SJSA1 (cell line): ENCODE results near the gene ADGRA1. TPM values are rescaled to one million over a fixed set of nuclear protein-coding genes. Genes with fewer than 3 reads are reported as not detected.

Source experiments
- DNase-seq, 2 experiments: peaks; one replicate each; pipeline ENCODE4 v3.0.0-alpha.2; 2015 to 2020; ENCODE audit warnings: low spot score in 2 of 2, low read depth in 1 of 2
- H3K27ac ChIP-seq: fragments of 250-450 bp; sonication (Bioruptor Pico); 2 replicates; pipeline ENCODE4 v1.5.1; 2020; ENCODE audit warnings: mild to moderate bottlenecking, moderate library complexity
- H3K27me3 ChIP-seq: fragments of 250-450 bp; sonication (Bioruptor Pico); replicated peaks from 2 replicates; pipeline ENCODE4 v1.5.1; 2020; ENCODE audit warnings: mild to moderate bottlenecking, moderate library complexity
- H3K36me3 ChIP-seq: fragments of 250-450 bp; sonication (Bioruptor Pico); 2 replicates; pipeline ENCODE4 v1.5.1; 2020; ENCODE audit warnings: mild to moderate bottlenecking
- H3K4me1 ChIP-seq: fragments of 250-450 bp; sonication (Bioruptor Pico); replicated peaks from 2 replicates; pipeline ENCODE4 v1.6.1; 2021; ENCODE audit warnings: mild to moderate bottlenecking
- H3K4me3 ChIP-seq: fragments of 250-450 bp; sonication (Bioruptor Pico); 2 replicates; pipeline ENCODE4 v1.5.1; 2020; ENCODE audit warnings: mild to moderate bottlenecking
- H3K9me3 ChIP-seq: fragments of 250-450 bp; sonication (Bioruptor Pico); replicated peaks from 2 replicates; pipeline ENCODE4 v1.5.1; 2020; ENCODE audit warnings: mild to moderate bottlenecking
- total RNA-seq: library from RNA; depleted of rRNA; stranded (reverse); fragments of >200 nt; shearing (Covaris generic); gene quantifications from 2 replicates; pipeline ENCODE4 v1.2.3, GENCODE V29; 2014

Gene ADGRA1
- total RNA-seq, 1 experiment from 2014 or later, result not detected

- H3K4me1 ChIP-seq, result no peaks in the 10 kb centered on the region
- H3K27me3 ChIP-seq, result peaks cover 81% of the 10 kb centered on the region
- H3K36me3 ChIP-seq, result no peaks in the 10 kb centered on the region
- no peak overlapping the region for H3K27ac ChIP-seq
- no peak for DNase-seq
- H3K4me3 ChIP-seq, result no peak overlapping the region
- no peaks in the 10 kb centered on the region for H3K9me3 ChIP-seq
Measured at GRCh38 chr10:133088179-133088955, 643 bp downstream of the ADGRA1 start.

GRCh38 chr10:133088956-133089800 is 1.5 kb downstream of the ADGRA1 start:
- H3K9me3 ChIP-seq, result no peaks in the 10 kb centered on the region
- DNase-seq, result no peak
- peaks cover 81% of the 10 kb centered on the region for H3K27me3 ChIP-seq
- H3K4me1 ChIP-seq, result no peaks in the 10 kb centered on the region
- H3K4me3 ChIP-seq, result no peak overlapping the region
- no peaks in the 10 kb centered on the region for H3K36me3 ChIP-seq
- H3K27ac ChIP-seq, result no peak overlapping the region

GRCh38 chr10:133090101-133090500 is 2.4 kb downstream of the ADGRA1 start:
- no peaks in the 10 kb centered on the region for H3K9me3 ChIP-seq
- no peak for DNase-seq
- H3K27me3 ChIP-seq, result peaks cover 83% of the 10 kb centered on the region
- H3K27ac ChIP-seq, result no peak overlapping the region
- no peaks in the 10 kb centered on the region for H3K36me3 ChIP-seq
- no peak overlapping the region for H3K4me3 ChIP-seq
- no peaks in the 10 kb centered on the region for H3K4me1 ChIP-seq

GRCh38 chr10:133090654-133091053 is 2.9 kb downstream of the ADGRA1 start:
- no peaks in the 10 kb centered on the region for H3K4me1 ChIP-seq
- H3K27ac ChIP-seq, result no peak overlapping the region
- H3K9me3 ChIP-seq, result no peaks in the 10 kb centered on the region
- no peak overlapping the region for H3K4me3 ChIP-seq
- peaks cover 81% of the 10 kb centered on the region for H3K27me3 ChIP-seq
- no peak for DNase-seq
- H3K36me3 ChIP-seq, result no peaks in the 10 kb centered on the region

- Histone ChIP-seq H3K4me3 (no peak overlapping the region), H3K9me3 (no peaks in the 10 kb centered on the region), H3K27ac (no peak overlapping the region), H3K4me1 (no peaks in the 10 kb centered on the region), H3K27me3 (peaks cover 78% of the 10 kb centered on the region), H3K36me3 (no peaks in the 10 kb centered on the region)
- DNase-seq, result no peak
Measured at GRCh38 chr10:133091316-133091715, 3.6 kb downstream of the ADGRA1 start.

- H3K27me3 ChIP-seq, result peaks cover 65% of the 10 kb centered on the region
- H3K4me1 ChIP-seq, result no peaks in the 10 kb centered on the region
- no peaks in the 10 kb centered on the region for H3K9me3 ChIP-seq
- no peaks in the 10 kb centered on the region for H3K36me3 ChIP-seq
- DNase-seq, result no peak
- no peak overlapping the region for H3K27ac ChIP-seq
- no peak overlapping the region for H3K4me3 ChIP-seq
Measured at GRCh38 chr10:133093291-133093690, 5.6 kb downstream of the ADGRA1 start.

- Histone ChIP-seq H3K9me3 (no peaks in the 10 kb centered on the region), H3K27me3 (peaks cover 55% of the 10 kb centered on the region; the same call in 1 of the 2 replicates), H3K4me3 (no peak overlapping the region), H3K4me1 (no peaks in the 10 kb centered on the region), H3K36me3 (no peaks in the 10 kb centered on the region), H3K27ac (no peak overlapping the region)
- DNase-seq, result no peak
Measured at GRCh38 chr10:133094286-133094685, 6.6 kb downstream of the ADGRA1 start.

- Histone ChIP-seq H3K36me3 (no peaks in the 10 kb centered on the region), H3K9me3 (no peaks in the 10 kb centered on the region), H3K4me3 (no peak overlapping the region), H3K27me3 (peaks cover 50% of the 10 kb centered on the region; the same call in 1 of the 2 replicates), H3K27ac (no peak overlapping the region), H3K4me1 (no peaks in the 10 kb centered on the region)
- DNase-seq, result no peak
Measured at GRCh38 chr10:133094866-133095265, 7.1 kb downstream of the ADGRA1 start.

- DNase-seq, result no peak
- H3K4me3 ChIP-seq, result no peak overlapping the region
- H3K9me3 ChIP-seq, result no peaks in the 10 kb centered on the region
- H3K27ac ChIP-seq, result no peak overlapping the region
- H3K36me3 ChIP-seq, result no peaks in the 10 kb centered on the region
- H3K27me3 ChIP-seq, result peaks cover 45% of the 10 kb centered on the region; the same call in 1 of the 2 replicates
- H3K4me1 ChIP-seq, result no peaks in the 10 kb centered on the region
Measured at GRCh38 chr10:133095586-133095985, 7.9 kb downstream of the ADGRA1 start.

- no peak for DNase-seq
- H3K4me1 ChIP-seq, result no peaks in the 10 kb centered on the region
- H3K27me3 ChIP-seq, result peaks cover 39% of the 10 kb centered on the region; the same call in 1 of the 2 replicates
- H3K4me3 ChIP-seq, result no peak overlapping the region
- H3K9me3 ChIP-seq, result no peaks in the 10 kb centered on the region
- H3K27ac ChIP-seq, result no peak overlapping the region
- no peaks in the 10 kb centered on the region for H3K36me3 ChIP-seq
Measured at GRCh38 chr10:133096616-133097269, 9.0 kb downstream of the ADGRA1 start.

- no peak overlapping the region for H3K27ac ChIP-seq
- no peak for DNase-seq
- no peaks in the 10 kb centered on the region for H3K4me1 ChIP-seq
- no peaks in the 10 kb centered on the region for H3K36me3 ChIP-seq
- no peaks in the 10 kb centered on the region for H3K9me3 ChIP-seq
- peaks cover 32% of the 10 kb centered on the region; the same call in 1 of the 2 replicates for H3K27me3 ChIP-seq
- no peak overlapping the region for H3K4me3 ChIP-seq
Measured at GRCh38 chr10:133097418-133097817, 9.7 kb downstream of the ADGRA1 start.

- no peaks in the 10 kb centered on the region for H3K36me3 ChIP-seq
- H3K4me1 ChIP-seq, result no peaks in the 10 kb centered on the region
- no peak overlapping the region for H3K4me3 ChIP-seq
- peaks cover 32% of the 10 kb centered on the region; the same call in 1 of the 2 replicates for H3K27me3 ChIP-seq
- H3K27ac ChIP-seq, result no peak overlapping the region
- H3K9me3 ChIP-seq, result no peaks in the 10 kb centered on the region
- DNase-seq, result no peak
Measured at GRCh38 chr10:133097961-133098360, 10.2 kb downstream of the ADGRA1 start.

GRCh38 chr10:133098426-133099124 is 10.9 kb downstream of the ADGRA1 start:
- no peak for DNase-seq
- H3K36me3 ChIP-seq, result no peaks in the 10 kb centered on the region
- peaks cover 26% of the 10 kb centered on the region; the same call in 1 of the 2 replicates for H3K27me3 ChIP-seq
- H3K27ac ChIP-seq, result no peak overlapping the region
- H3K9me3 ChIP-seq, result no peaks in the 10 kb centered on the region
- no peak overlapping the region for H3K4me3 ChIP-seq
- no peaks in the 10 kb centered on the region for H3K4me1 ChIP-seq
